Measurements from ENCODE around the gene ITPKB.
A peak's percentile ranks its signal among the peaks of the same experiment; 100 is the strongest.

ITPKB gene

GRCh38 chr1:226658546-226659125 lies 80.4 kb downstream of the ITPKB start:
- Mint-ChIP-seq H3K36me3 (ENCODE audit: low read depth) (peaks cover 8% of the 10 kb centered on the region), H3K4me1 (ENCODE audit: low read depth) (peaks cover 76% of the 10 kb centered on the region), H3K4me3 (no peak overlapping the region), H3K9me3 (no peaks in the 10 kb centered on the region), H3K27me3 (ENCODE audit: low read depth) (no peaks in the 10 kb centered on the region), H3K27ac (no peak overlapping the region)

GRCh38 chr1:226657895-226658545 lies 81.1 kb downstream of the ITPKB start:
- no peak overlapping the region for H3K27ac Mint-ChIP-seq
- H3K9me3 Mint-ChIP-seq = no peaks in the 10 kb centered on the region
- peaks cover 8% of the 10 kb centered on the region for H3K36me3 Mint-ChIP-seq (ENCODE audit: low read depth)
- peaks cover 75% of the 10 kb centered on the region for H3K4me1 Mint-ChIP-seq (ENCODE audit: low read depth)
- H3K27me3 Mint-ChIP-seq (ENCODE audit: low read depth) = no peaks in the 10 kb centered on the region
- no peak overlapping the region for H3K4me3 Mint-ChIP-seq

- Mint-ChIP-seq H3K27ac (peak overlapping the region; percentile 36), H3K36me3 (ENCODE audit: low read depth) (peaks cover 8% of the 10 kb centered on the region), H3K4me3 (peak overlapping the region; percentile 5), H3K9me3 (no peaks in the 10 kb centered on the region), H3K27me3 (ENCODE audit: low read depth) (no peaks in the 10 kb centered on the region), H3K4me1 (ENCODE audit: low read depth) (peaks cover 68% of the 10 kb centered on the region)
Measured at GRCh38 chr1:226656601-226657277, 82.3 kb downstream of the ITPKB start.

GRCh38 chr1:226656201-226656600 lies 82.9 kb downstream of the ITPKB start:
- Mint-ChIP-seq H3K4me1 (ENCODE audit: low read depth) (peaks cover 63% of the 10 kb centered on the region), H3K36me3 (ENCODE audit: low read depth) (peaks cover 4% of the 10 kb centered on the region), H3K9me3 (no peaks in the 10 kb centered on the region), H3K27ac (no peak overlapping the region), H3K4me3 (peak overlapping the region; percentile 5), H3K27me3 (ENCODE audit: low read depth) (no peaks in the 10 kb centered on the region)

- Mint-ChIP-seq H3K27ac (peak overlapping the region; percentile 94), H3K9me3 (no peaks in the 10 kb centered on the region), H3K4me3 (peak overlapping the region; percentile 82), H3K36me3 (ENCODE audit: low read depth) (peaks cover 4% of the 10 kb centered on the region), H3K27me3 (ENCODE audit: low read depth) (no peaks in the 10 kb centered on the region), H3K4me1 (ENCODE audit: low read depth) (peaks cover 61% of the 10 kb centered on the region)
Measured at GRCh38 chr1:226655251-226656163, 83.6 kb downstream of the ITPKB start.

- H3K27ac Mint-ChIP-seq = peak overlapping the region; percentile 94
- H3K27me3 Mint-ChIP-seq (ENCODE audit: low read depth) = no peaks in the 10 kb centered on the region
Measured at GRCh38 chr1:226654668-226655055, 84.4 kb downstream of the ITPKB start.

GRCh38 chr1:226654046-226654667 lies 84.9 kb downstream of the ITPKB start:
- peak overlapping the region; percentile 94 for H3K27ac Mint-ChIP-seq
- H3K27me3 Mint-ChIP-seq (ENCODE audit: low read depth) = no peaks in the 10 kb centered on the region
- H3K36me3 Mint-ChIP-seq (ENCODE audit: low read depth) = peaks cover 5% of the 10 kb centered on the region
- no peaks in the 10 kb centered on the region for H3K9me3 Mint-ChIP-seq
- peak overlapping the region; percentile 82 for H3K4me3 Mint-ChIP-seq
- H3K4me1 Mint-ChIP-seq (ENCODE audit: low read depth) = peaks cover 60% of the 10 kb centered on the region

More at GRCh38 chr1:226654668-226655055, 84.4 kb downstream of the ITPKB start:
- Mint-ChIP-seq H3K9me3 (no peaks in the 10 kb centered on the region), H3K4me3 (peak overlapping the region; percentile 82), H3K36me3 (ENCODE audit: low read depth) (peaks cover 4% of the 10 kb centered on the region), H3K4me1 (ENCODE audit: low read depth) (peaks cover 59% of the 10 kb centered on the region)

GRCh38 chr1:226653311-226653921 lies 85.7 kb downstream of the ITPKB start:
- peak overlapping the region; percentile 94 for H3K27ac Mint-ChIP-seq
- peak overlapping the region; percentile 82 for H3K4me3 Mint-ChIP-seq
- no peaks in the 10 kb centered on the region for H3K9me3 Mint-ChIP-seq
- peaks cover 9% of the 10 kb centered on the region for H3K36me3 Mint-ChIP-seq (ENCODE audit: low read depth)
- H3K4me1 Mint-ChIP-seq (ENCODE audit: low read depth) = peaks cover 59% of the 10 kb centered on the region
- no peaks in the 10 kb centered on the region for H3K27me3 Mint-ChIP-seq (ENCODE audit: low read depth)

GRCh38 chr1:226652613-226653012 lies 86.5 kb downstream of the ITPKB start:
- Mint-ChIP-seq H3K27ac (peak overlapping the region; percentile 94), H3K4me3 (no peak overlapping the region), H3K9me3 (no peaks in the 10 kb centered on the region), H3K27me3 (ENCODE audit: low read depth) (no peaks in the 10 kb centered on the region), H3K4me1 (ENCODE audit: low read depth) (peaks cover 60% of the 10 kb centered on the region), H3K36me3 (ENCODE audit: low read depth) (peaks cover 13% of the 10 kb centered on the region)

GRCh38 chr1:226651732-226652105 lies 87.4 kb downstream of the ITPKB start:
- no peak overlapping the region for H3K4me3 Mint-ChIP-seq
- peaks cover 14% of the 10 kb centered on the region for H3K36me3 Mint-ChIP-seq (ENCODE audit: low read depth)
- H3K27me3 Mint-ChIP-seq (ENCODE audit: low read depth) = no peaks in the 10 kb centered on the region
- no peak overlapping the region for H3K27ac Mint-ChIP-seq
- no peaks in the 10 kb centered on the region for H3K9me3 Mint-ChIP-seq
- H3K4me1 Mint-ChIP-seq (ENCODE audit: low read depth) = peaks cover 52% of the 10 kb centered on the region

GRCh38 chr1:226651041-226651731 lies 87.9 kb downstream of the ITPKB start:
- H3K4me3 Mint-ChIP-seq = no peak overlapping the region
- no peaks in the 10 kb centered on the region for H3K9me3 Mint-ChIP-seq
- H3K4me1 Mint-ChIP-seq (ENCODE audit: low read depth) = peaks cover 47% of the 10 kb centered on the region
- no peaks in the 10 kb centered on the region for H3K27me3 Mint-ChIP-seq (ENCODE audit: low read depth)
- peaks cover 18% of the 10 kb centered on the region for H3K36me3 Mint-ChIP-seq (ENCODE audit: low read depth)
- peak overlapping the region; percentile 24 for H3K27ac Mint-ChIP-seq

GRCh38 chr1:226650236-226650841 lies 88.7 kb downstream of the ITPKB start:
- no peak overlapping the region for H3K4me3 Mint-ChIP-seq
- no peaks in the 10 kb centered on the region for H3K9me3 Mint-ChIP-seq
- no peaks in the 10 kb centered on the region for H3K27me3 Mint-ChIP-seq (ENCODE audit: low read depth)
- H3K27ac Mint-ChIP-seq = no peak overlapping the region
- H3K36me3 Mint-ChIP-seq (ENCODE audit: low read depth) = peaks cover 23% of the 10 kb centered on the region
- peaks cover 48% of the 10 kb centered on the region for H3K4me1 Mint-ChIP-seq (ENCODE audit: low read depth)

GRCh38 chr1:226649780-226650179 lies 89.3 kb downstream of the ITPKB start:
- peaks cover 47% of the 10 kb centered on the region for H3K4me1 Mint-ChIP-seq (ENCODE audit: low read depth)
- no peak overlapping the region for H3K27ac Mint-ChIP-seq
- peaks cover 23% of the 10 kb centered on the region for H3K36me3 Mint-ChIP-seq (ENCODE audit: low read depth)
- H3K27me3 Mint-ChIP-seq (ENCODE audit: low read depth) = no peaks in the 10 kb centered on the region
- H3K4me3 Mint-ChIP-seq = no peak overlapping the region
- no peaks in the 10 kb centered on the region for H3K9me3 Mint-ChIP-seq

All from T-helper 1 cell treated with Interleukin-12 subunit alpha and Interleukin-12 subunit beta and Interleukin-4 antibody, amounts not matched to agents 30 μg/mL and 1 μg/mL, for 36 hours (primary cell).